ENCODE data around the gene DMD. TPM values are rescaled to one million over a fixed set of nuclear protein-coding genes. Genes with fewer than 3 reads are reported as not detected.

Gene DMD
- total RNA-seq, 2 experiments from 2014 or later, result 0.85 to 1.8 TPM

GRCh38 chrX:31851761-31852160 lies 1359.6 kb downstream of the DMD start:
- ATAC-seq, result no peak
- ChIA-PET CTCF (no interaction called here), POLR2A (no interaction called here)
- H3K4me3 Mint-ChIP-seq, result no peak overlapping the region
- intact Hi-C loops (cut with DNase I, micrococcal nuclease), result no loop called here
- H3K27ac Mint-ChIP-seq, result no peak overlapping the region
- H3K36me3 Mint-ChIP-seq (ENCODE audit: low read depth), result no peaks in the 10 kb centered on the region
- H3K4me1 Mint-ChIP-seq, result no peaks in the 10 kb centered on the region
- H3K9me3 Mint-ChIP-seq (ENCODE audit: low read depth), result peaks cover 2% of the 10 kb centered on the region
- no peak for DNase-seq
- no peaks in the 10 kb centered on the region for H3K27me3 Mint-ChIP-seq

- POLR2A ChIA-PET, result no interaction called here
- intact Hi-C loops (cut with DNase I, micrococcal nuclease), result no loop called here
- Mint-ChIP-seq H3K36me3 (ENCODE audit: low read depth) (no peaks in the 10 kb centered on the region), H3K4me3 (no peak overlapping the region), H3K9me3 (ENCODE audit: low read depth) (no peaks in the 10 kb centered on the region), H3K4me1 (no peaks in the 10 kb centered on the region), H3K27me3 (no peaks in the 10 kb centered on the region), H3K27ac (no peak overlapping the region)
- CTCF ChIA-PET, result no interaction called here
- ATAC-seq (no peak), DNase-seq (no peak)
Measured at GRCh38 chrX:31847773-31848172, 1363.6 kb downstream of the DMD start.

GRCh38 chrX:31845003-31845402 lies 1366.3 kb downstream of the DMD start:
- no peak for ATAC-seq
- Mint-ChIP-seq H3K36me3 (ENCODE audit: low read depth) (no peaks in the 10 kb centered on the region), H3K27me3 (no peaks in the 10 kb centered on the region), H3K4me3 (no peak overlapping the region), H3K27ac (no peak overlapping the region), H3K4me1 (no peaks in the 10 kb centered on the region), H3K9me3 (ENCODE audit: low read depth) (no peaks in the 10 kb centered on the region)
- POLR2A ChIA-PET, result no interaction called here
- CTCF ChIA-PET, result no interaction called here
- DNase-seq, result no peak
- intact Hi-C loops (cut with DNase I, micrococcal nuclease), result no loop called here

GRCh38 chrX:31838617-31839016 lies 1372.7 kb downstream of the DMD start:
- Mint-ChIP-seq H3K27ac (no peak overlapping the region), H3K4me1 (no peaks in the 10 kb centered on the region), H3K36me3 (ENCODE audit: low read depth) (no peaks in the 10 kb centered on the region), H3K27me3 (no peaks in the 10 kb centered on the region), H3K4me3 (no peak overlapping the region), H3K9me3 (ENCODE audit: low read depth) (no peaks in the 10 kb centered on the region)
- CTCF ChIA-PET, result no interaction called here
- ATAC-seq (no peak), DNase-seq (no peak)
- POLR2A ChIA-PET, result no interaction called here
- intact Hi-C loops (cut with DNase I, micrococcal nuclease), result no loop called here

- DNase-seq, result no peak
- Mint-ChIP-seq H3K9me3 (ENCODE audit: low read depth) (no peaks in the 10 kb centered on the region), H3K27ac (no peak overlapping the region), H3K36me3 (ENCODE audit: low read depth) (no peaks in the 10 kb centered on the region), H3K27me3 (no peaks in the 10 kb centered on the region), H3K4me3 (no peak overlapping the region), H3K4me1 (no peaks in the 10 kb centered on the region)
- POLR2A ChIA-PET, result no interaction called here
- intact Hi-C loops (cut with DNase I, micrococcal nuclease), result no loop called here
- CTCF ChIA-PET, result no interaction called here
- no peak for ATAC-seq
Measured at GRCh38 chrX:31837445-31838049, 1373.8 kb downstream of the DMD start.

GRCh38 chrX:31836479-31836878 lies 1374.9 kb downstream of the DMD start:
- intact Hi-C loops (cut with DNase I, micrococcal nuclease), result no loop called here
- no peak for ATAC-seq
- no peak for DNase-seq
- Mint-ChIP-seq H3K9me3 (ENCODE audit: low read depth) (no peaks in the 10 kb centered on the region), H3K27me3 (no peaks in the 10 kb centered on the region), H3K4me1 (no peaks in the 10 kb centered on the region), H3K27ac (no peak overlapping the region), H3K4me3 (no peak overlapping the region), H3K36me3 (ENCODE audit: low read depth) (no peaks in the 10 kb centered on the region)
- CTCF ChIA-PET, result no interaction called here
- POLR2A ChIA-PET, result no interaction called here

- no peak overlapping the region for H3K4me3 Mint-ChIP-seq
- no peaks in the 10 kb centered on the region for H3K27me3 Mint-ChIP-seq
- POLR2A ChIA-PET, result no interaction called here
- CTCF ChIA-PET, result no interaction called here
- no peaks in the 10 kb centered on the region for H3K4me1 Mint-ChIP-seq
- no peak for ATAC-seq
- no peak for DNase-seq
- H3K36me3 Mint-ChIP-seq (ENCODE audit: low read depth), result no peaks in the 10 kb centered on the region
- H3K27ac Mint-ChIP-seq, result no peak overlapping the region
- intact Hi-C loops (cut with DNase I, micrococcal nuclease), result no loop called here
- H3K9me3 Mint-ChIP-seq (ENCODE audit: low read depth), result no peaks in the 10 kb centered on the region
Measured at GRCh38 chrX:31832263-31832662, 1379.1 kb downstream of the DMD start.

GRCh38 chrX:31820430-31821210 lies 1390.7 kb downstream of the DMD start:
- Mint-ChIP-seq H3K27me3 (no peaks in the 10 kb centered on the region), H3K4me1 (no peaks in the 10 kb centered on the region), H3K9me3 (ENCODE audit: low read depth) (no peaks in the 10 kb centered on the region), H3K4me3 (no peak overlapping the region), H3K27ac (no peak overlapping the region), H3K36me3 (ENCODE audit: low read depth) (no peaks in the 10 kb centered on the region)
- CTCF ChIA-PET, result no interaction called here
- DNase-seq, result no peak
- intact Hi-C loops (cut with DNase I, micrococcal nuclease), result no loop called here
- POLR2A ChIA-PET, result no interaction called here
- ATAC-seq, result no peak

GRCh38 chrX:31819455-31819854 lies 1391.9 kb downstream of the DMD start:
- ATAC-seq (no peak), DNase-seq (no peak)
- ChIA-PET CTCF (no interaction called here), POLR2A (no interaction called here)
- H3K27me3 Mint-ChIP-seq, result no peaks in the 10 kb centered on the region
- intact Hi-C loops (cut with DNase I, micrococcal nuclease), result no loop called here
- no peaks in the 10 kb centered on the region for H3K9me3 Mint-ChIP-seq (ENCODE audit: low read depth)
- no peaks in the 10 kb centered on the region for H3K36me3 Mint-ChIP-seq (ENCODE audit: low read depth)
- no peak overlapping the region for H3K27ac Mint-ChIP-seq
- no peak overlapping the region for H3K4me3 Mint-ChIP-seq
- no peaks in the 10 kb centered on the region for H3K4me1 Mint-ChIP-seq

GRCh38 chrX:31811106-31811505 lies 1400.2 kb downstream of the DMD start:
- ChIA-PET POLR2A (no interaction called here), CTCF (no interaction called here)
- intact Hi-C loops (cut with DNase I, micrococcal nuclease), result no loop called here
- ATAC-seq (no peak), DNase-seq (no peak)
- Mint-ChIP-seq H3K36me3 (ENCODE audit: low read depth) (no peaks in the 10 kb centered on the region), H3K27ac (no peak overlapping the region), H3K4me3 (no peak overlapping the region), H3K9me3 (ENCODE audit: low read depth) (peaks cover 3% of the 10 kb centered on the region), H3K4me1 (no peaks in the 10 kb centered on the region), H3K27me3 (no peaks in the 10 kb centered on the region)

- intact Hi-C loops (cut with DNase I, micrococcal nuclease), result no loop called here
- no peaks in the 10 kb centered on the region for H3K4me1 Mint-ChIP-seq
- POLR2A ChIA-PET, result no interaction called here
- H3K27me3 Mint-ChIP-seq, result no peaks in the 10 kb centered on the region
- DNase-seq (no peak), ATAC-seq (no peak)
- no peak overlapping the region for H3K27ac Mint-ChIP-seq
- H3K36me3 Mint-ChIP-seq (ENCODE audit: low read depth), result no peaks in the 10 kb centered on the region
- CTCF ChIA-PET, result no interaction called here
- peaks cover 6% of the 10 kb centered on the region for H3K9me3 Mint-ChIP-seq (ENCODE audit: low read depth)
- no peak overlapping the region for H3K4me3 Mint-ChIP-seq
Measured at GRCh38 chrX:31808357-31808756, 1403.0 kb downstream of the DMD start.

GRCh38 chrX:31807165-31807564 lies 1404.2 kb downstream of the DMD start:
- ATAC-seq, result no peak
- no peak overlapping the region for H3K4me3 Mint-ChIP-seq
- no peak overlapping the region for H3K27ac Mint-ChIP-seq
- H3K4me1 Mint-ChIP-seq, result no peaks in the 10 kb centered on the region
- DNase-seq, result no peak
- POLR2A ChIA-PET, result no interaction called here
- H3K36me3 Mint-ChIP-seq (ENCODE audit: low read depth), result no peaks in the 10 kb centered on the region
- intact Hi-C loops (cut with DNase I, micrococcal nuclease), result no loop called here
- H3K27me3 Mint-ChIP-seq, result no peaks in the 10 kb centered on the region
- CTCF ChIA-PET, result no interaction called here
- H3K9me3 Mint-ChIP-seq (ENCODE audit: low read depth), result peaks cover 2% of the 10 kb centered on the region
